ENCODE data around the gene AMBP. TPM values are rescaled to one million over a fixed set of nuclear protein-coding genes. Genes with fewer than 3 reads are reported as not detected.

The AMBP gene
- total RNA-seq, result not detected in 2 replicates
- total RNA-seq (2013), result not detected
- not detected in 2 replicates for polyA plus RNA-seq
- polyA minus RNA-seq, result not detected in 2 replicates

DNA sequence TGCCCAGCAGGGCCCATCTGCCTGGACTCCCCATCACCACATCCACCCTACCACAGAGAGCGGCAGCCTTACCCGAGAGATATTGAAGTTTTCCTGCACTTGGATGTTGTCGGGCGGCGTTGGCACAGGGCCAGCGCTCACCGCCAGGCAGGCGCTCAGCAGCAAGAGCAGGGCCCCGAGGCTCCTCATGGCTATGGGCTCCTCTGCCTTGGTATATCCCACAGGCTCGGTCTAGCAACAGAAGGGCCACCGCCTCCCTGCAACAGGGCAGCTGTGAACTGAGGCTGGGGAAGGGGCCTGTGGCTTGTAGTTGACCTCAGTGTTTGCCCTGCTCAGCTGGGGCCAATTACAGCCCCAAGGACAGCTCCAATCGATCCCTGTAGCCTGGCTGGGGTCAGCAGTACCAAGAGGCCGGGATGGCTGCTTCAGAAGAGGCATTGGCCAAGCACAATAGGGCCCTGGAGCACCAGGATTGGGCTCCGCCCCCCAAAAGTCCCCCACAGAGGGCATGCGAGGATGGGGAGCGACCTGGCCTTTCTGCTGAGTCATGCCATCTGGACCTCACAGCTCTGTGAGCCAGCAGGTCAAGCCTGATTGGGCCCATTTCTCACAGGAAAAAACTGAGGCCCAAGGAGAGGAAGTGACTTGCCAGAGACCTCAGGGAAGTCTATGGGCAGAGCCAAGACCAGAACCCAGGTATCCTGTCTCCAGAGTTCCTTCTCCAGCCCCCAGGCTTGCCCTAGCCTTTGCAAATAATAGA is at the start of gene AMBP:
Gene AMBP (minus strand): TSS at position 280 of the 760 bp plus-strand sequence. CDS start 91 bp downstream, at position 189.
- ATAC-seq (ENCODE audit: low read depth) (no peak), DNase-seq (no peak)
- H3K9me3 Mint-ChIP-seq (ENCODE audit: insufficient read depth), result no peaks in the 10 kb centered on the region
- CTCF ChIA-PET, result interaction anchor here (2.3 kb wide), 1 partner anchor 213 kb away, joined by 7 read pairs; no protein-coding TSS in a partner anchor
- H3K4me3 Mint-ChIP-seq, result no peak within 1 kb of the TSS
- 79% methylated on average over 15 of the region's 16 CpGs for whole genome bisulfite sequencing (ENCODE audit: insufficient coverage)
- Histone ChIP-seq H3K36me3 (replicated peaks in 1 of 2; ENCODE audit: control extremely low read depth in 1 of 2, control insufficient read depth in 1 of 2, extremely low read depth in 1 of 2, insufficient read depth in 2 of 2, low read length in 1 of 2) (no peaks in the 10 kb centered on the region), H3K27me3 (replicated peaks in 1 of 4; ENCODE audit: control extremely low read depth in 1 of 4, control insufficient read depth in 3 of 4, insufficient read depth in 4 of 4, low read length in 3 of 4) (peaks cover 0 to 2% (median 0%) of the 10 kb centered on the region in 4 experiments), H3K79me2 (ENCODE audit: control insufficient read depth, insufficient read depth, low read length) (no peaks in the 10 kb centered on the region), H3K4me2 (replicated peaks; ENCODE audit: low read depth, low read length, poor library complexity, severe bottlenecking) (no peak within 1 kb of the TSS), H3K4me1 (ENCODE audit: control insufficient read depth in 2 of 2, insufficient read depth in 2 of 2, low read length in 2 of 2) (no peaks in the 10 kb centered on the region), H3K9me3 (ENCODE audit: control extremely low read depth in 1 of 3, control insufficient read depth in 2 of 3, insufficient read depth in 1 of 3, low read length in 2 of 3) (no peaks in the 10 kb centered on the region), H2AFZ (ENCODE audit: insufficient read depth, low read depth, low read length, poor library complexity, severe bottlenecking) (no peak within 1 kb of the TSS), H3K27ac (ENCODE audit: low read length in 2 of 2) (no peak within 1 kb of the TSS), H3K9ac (ENCODE audit: low read length) (no peak within 1 kb of the TSS), H4K20me1 (ENCODE audit: control insufficient read depth, insufficient read depth, low read length, poor library complexity, severe bottlenecking) (no peaks in the 10 kb centered on the region), H3K4me3 (ENCODE audit: control extremely low read depth in 1 of 5, extremely low read depth in 1 of 5, insufficient read depth in 1 of 5, low read depth in 2 of 5, low read length in 4 of 5) (no peak within 1 kb of the TSS)
- H3K27ac Mint-ChIP-seq, result no peak within 1 kb of the TSS
- no peaks in the 10 kb centered on the region for H3K4me1 Mint-ChIP-seq
- POLR2A ChIA-PET, result no interaction called here
- TF ChIP-seq CTCF (IDR thresholded peaks at IDR 0.05) (no peak), EZH2 (IDR thresholded peaks at IDR 0.05; ENCODE audit: borderline replicate concordance, insufficient read depth, low read depth, low read length, poor library complexity, severe bottlenecking) (no peak)
- intact Hi-C loops (cut with micrococcal nuclease), result no loop called here
- peaks cover 26% of the 10 kb centered on the region for H3K27me3 Mint-ChIP-seq
